ENCODE results near the gene LRRC47.

Gene LRRC47

GRCh38 chr1:3824650-3825049 is 28.4 kb upstream of the LRRC47 start:
- DNase-seq (ENCODE audit: low read depth in 1 of 2, low spot score in 1 of 2) = no peak

GRCh38 chr1:3822421-3822820 is 26.1 kb upstream of the LRRC47 start:
- TF ChIP-seq CTCF (IDR thresholded peaks at IDR 0.05; ENCODE audit: insufficient read depth, low read length) (no peak), POLR2AphosphoS5 (IDR thresholded peaks at IDR 0.05; ENCODE audit: low read depth) (no peak), REST (IDR thresholded peaks at IDR 0.05; ENCODE audit: insufficient replicate concordance, low read depth) (no peak), GABPA (IDR thresholded peaks at IDR 0.05; ENCODE audit: low read depth) (no peak), SPI1 (IDR thresholded peaks at IDR 0.05; ENCODE audit: borderline replicate concordance, low read depth) (no peak)
- no peak for DNase-seq (ENCODE audit: low read depth in 1 of 2, low spot score in 1 of 2)
- no peaks in the 10 kb centered on the region for H3K27me3 ChIP-seq (ENCODE audit: insufficient read depth, poor library complexity, severe bottlenecking)
- no peak overlapping the region for H3K4me3 ChIP-seq (replicated peaks; ENCODE audit: insufficient read depth, low read length)
- no peak overlapping the region for H3K27ac ChIP-seq (replicated peaks)

More at GRCh38 chr1:3824650-3825049, 28.4 kb upstream of the LRRC47 start:
- H3K27me3 ChIP-seq (ENCODE audit: insufficient read depth, poor library complexity, severe bottlenecking) = no peaks in the 10 kb centered on the region
- TF ChIP-seq CTCF (IDR thresholded peaks at IDR 0.05; ENCODE audit: insufficient read depth, low read length) (no peak), SPI1 (IDR thresholded peaks at IDR 0.05; ENCODE audit: borderline replicate concordance, low read depth) (no peak), REST (IDR thresholded peaks at IDR 0.05; ENCODE audit: insufficient replicate concordance, low read depth) (no peak), GABPA (IDR thresholded peaks at IDR 0.05; ENCODE audit: low read depth) (no peak), POLR2AphosphoS5 (IDR thresholded peaks at IDR 0.05; ENCODE audit: low read depth) (no peak)
- no peak overlapping the region for H3K4me3 ChIP-seq (replicated peaks; ENCODE audit: insufficient read depth, low read length)
- H3K27ac ChIP-seq (replicated peaks) = no peak overlapping the region

GRCh38 chr1:3821908-3822307 is 25.6 kb upstream of the LRRC47 start:
- Histone ChIP-seq H3K27ac (replicated peaks) (no peak overlapping the region), H3K27me3 (ENCODE audit: insufficient read depth, poor library complexity, severe bottlenecking) (no peaks in the 10 kb centered on the region), H3K4me3 (replicated peaks; ENCODE audit: insufficient read depth, low read length) (no peak overlapping the region)
- DNase-seq (ENCODE audit: low read depth in 1 of 2, low spot score in 1 of 2) = no peak
- TF ChIP-seq GABPA (IDR thresholded peaks at IDR 0.05; ENCODE audit: low read depth) = no peak
- TF ChIP-seq SPI1 (IDR thresholded peaks at IDR 0.05; ENCODE audit: borderline replicate concordance, low read depth) = no peak
- no peak for TF ChIP-seq REST (IDR thresholded peaks at IDR 0.05; ENCODE audit: insufficient replicate concordance, low read depth)
- TF ChIP-seq POLR2AphosphoS5 (IDR thresholded peaks at IDR 0.05; ENCODE audit: low read depth) = no peak
- no peak for TF ChIP-seq CTCF (IDR thresholded peaks at IDR 0.05; ENCODE audit: insufficient read depth, low read length)

All from HL-60 (cell line).